Transverse colon (tissue), 4 donors: ENCODE measurements around the gene DNAJA3.

ENCODE experiments used
- POLR2A ChIP-seq: fragments of 450-650 bp; IDR thresholded peaks from one replicate; pipeline ENCODE4 v1.6.1; 2016; ENCODE audit warnings: antibody characterized with exemption, mild to moderate bottlenecking, moderate library complexity
- POLR2AphosphoS5 ChIP-seq, 3 donors: sonication (generic); formaldehyde crosslinking; IDR thresholded peaks; one replicate each; pipeline ENCODE4 v1.6.1; 2016; ENCODE audit warnings: antibody characterized with exemption in 3 of 3
- TF ChIP-seq, protein P1 (sequence below), 5 experiments: fragments of 200-600 bp in 3 of 5; fragments of 450-650 bp in 2 of 5; sonication (generic) in 3 of 5; IDR thresholded peaks; 1 replicate in 2 of 5; 2 replicates in 3 of 5; pipeline ENCODE4 v1.5.1; 2016 to 2017; ENCODE audit warnings: antibody characterized with exemption in 5 of 5, inconsistent platforms in 3 of 5, mild to moderate bottlenecking in 2 of 5, moderate library complexity in 1 of 5

DNA sequence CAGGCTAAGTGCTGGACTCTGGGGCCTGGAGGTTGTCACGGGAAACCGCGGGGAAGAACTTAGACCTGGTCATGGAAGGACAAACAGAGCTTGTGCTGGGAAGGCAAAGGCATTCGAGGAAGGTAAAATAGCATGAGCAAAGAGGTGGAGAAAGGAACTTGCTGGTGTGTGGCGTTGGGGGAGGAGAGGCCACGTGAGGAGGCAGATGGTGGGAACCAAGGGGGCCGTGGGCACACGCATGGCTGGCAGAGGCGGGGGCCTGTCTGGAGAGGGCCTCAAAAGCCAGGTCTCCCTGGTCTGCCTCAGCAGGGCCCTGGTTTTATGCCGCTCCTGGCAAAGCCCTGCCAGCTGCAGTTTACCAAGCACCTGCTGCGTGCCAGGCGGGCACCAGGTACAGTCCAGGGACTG is 24.6 kb upstream of the DNAJA3 start:
- TF ChIP-seq, protein P1, sequence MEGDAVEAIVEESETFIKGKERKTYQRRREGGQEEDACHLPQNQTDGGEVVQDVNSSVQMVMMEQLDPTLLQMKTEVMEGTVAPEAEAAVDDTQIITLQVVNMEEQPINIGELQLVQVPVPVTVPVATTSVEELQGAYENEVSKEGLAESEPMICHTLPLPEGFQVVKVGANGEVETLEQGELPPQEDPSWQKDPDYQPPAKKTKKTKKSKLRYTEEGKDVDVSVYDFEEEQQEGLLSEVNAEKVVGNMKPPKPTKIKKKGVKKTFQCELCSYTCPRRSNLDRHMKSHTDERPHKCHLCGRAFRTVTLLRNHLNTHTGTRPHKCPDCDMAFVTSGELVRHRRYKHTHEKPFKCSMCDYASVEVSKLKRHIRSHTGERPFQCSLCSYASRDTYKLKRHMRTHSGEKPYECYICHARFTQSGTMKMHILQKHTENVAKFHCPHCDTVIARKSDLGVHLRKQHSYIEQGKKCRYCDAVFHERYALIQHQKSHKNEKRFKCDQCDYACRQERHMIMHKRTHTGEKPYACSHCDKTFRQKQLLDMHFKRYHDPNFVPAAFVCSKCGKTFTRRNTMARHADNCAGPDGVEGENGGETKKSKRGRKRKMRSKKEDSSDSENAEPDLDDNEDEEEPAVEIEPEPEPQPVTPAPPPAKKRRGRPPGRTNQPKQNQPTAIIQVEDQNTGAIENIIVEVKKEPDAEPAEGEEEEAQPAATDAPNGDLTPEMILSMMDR (IDR thresholded peaks at IDR 0.05), result no peak
- TF ChIP-seq POLR2A, result no peak
- TF ChIP-seq POLR2AphosphoS5 (IDR thresholded peaks at IDR 0.05), result no peak
